GM04503 (cell line): ENCODE results near the gene COG4.
"Not testable (repeated sequence)": the region's sequence is repeated elsewhere in the genome, so short reads cannot be mapped to it uniquely, and the experiment has no call there.

Experiments
- DNase-seq: peaks from one replicate; pipeline ENCODE4 v3.0.0-alpha.2; 2012; ENCODE audit warnings: low read depth

Gene COG4

GRCh38 chr16:70523076-70523742 lies at the start of gene COG4:
COG4 (minus strand) TSS chr16:70523554; CDS start chr16:70523543, 11 bp downstream.
- peak; percentile 29 for DNase-seq

DNA sequence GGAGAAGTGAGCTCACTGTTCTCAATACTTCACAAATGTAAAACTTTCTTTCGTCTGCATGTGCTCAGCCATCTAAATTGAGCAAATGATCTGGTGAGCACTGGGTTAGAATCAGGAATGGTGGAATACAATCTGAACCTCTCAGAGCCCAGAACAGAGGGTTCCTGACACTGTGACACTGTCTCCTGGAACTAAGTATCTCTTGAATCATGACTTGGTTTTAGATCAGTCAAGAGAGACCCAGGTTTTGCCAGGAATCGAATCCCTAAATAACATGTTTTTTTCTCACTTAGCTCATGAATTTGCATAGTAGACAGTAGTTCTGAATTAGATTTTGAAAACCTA lies 49.5 kb upstream of the COG4 start:
- no peak for DNase-seq

GRCh38 chr16:70572050-70572925 lies 48.9 kb upstream of the COG4 start:
- no peak for DNase-seq

DNA sequence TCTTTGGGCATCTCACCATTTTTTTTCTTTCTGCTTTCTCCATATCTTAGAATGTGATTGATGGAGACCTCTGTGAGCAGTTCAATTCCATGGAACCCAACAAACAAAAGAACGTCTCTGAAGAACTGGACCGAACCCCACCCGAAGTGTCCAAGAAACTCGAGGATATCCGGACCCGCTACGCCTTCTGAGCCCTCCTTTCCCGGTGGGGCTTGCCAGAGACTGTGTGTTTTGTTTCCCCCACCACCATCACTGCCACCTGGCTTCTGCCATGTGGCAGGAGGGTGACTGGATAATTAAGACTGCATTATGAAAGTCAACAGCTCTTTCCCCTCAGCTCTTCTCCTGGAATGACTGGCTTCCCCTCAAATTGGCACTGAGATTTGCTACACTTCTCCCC lies 48.3 kb upstream of the COG4 start:
- no peak for DNase-seq

DNA sequence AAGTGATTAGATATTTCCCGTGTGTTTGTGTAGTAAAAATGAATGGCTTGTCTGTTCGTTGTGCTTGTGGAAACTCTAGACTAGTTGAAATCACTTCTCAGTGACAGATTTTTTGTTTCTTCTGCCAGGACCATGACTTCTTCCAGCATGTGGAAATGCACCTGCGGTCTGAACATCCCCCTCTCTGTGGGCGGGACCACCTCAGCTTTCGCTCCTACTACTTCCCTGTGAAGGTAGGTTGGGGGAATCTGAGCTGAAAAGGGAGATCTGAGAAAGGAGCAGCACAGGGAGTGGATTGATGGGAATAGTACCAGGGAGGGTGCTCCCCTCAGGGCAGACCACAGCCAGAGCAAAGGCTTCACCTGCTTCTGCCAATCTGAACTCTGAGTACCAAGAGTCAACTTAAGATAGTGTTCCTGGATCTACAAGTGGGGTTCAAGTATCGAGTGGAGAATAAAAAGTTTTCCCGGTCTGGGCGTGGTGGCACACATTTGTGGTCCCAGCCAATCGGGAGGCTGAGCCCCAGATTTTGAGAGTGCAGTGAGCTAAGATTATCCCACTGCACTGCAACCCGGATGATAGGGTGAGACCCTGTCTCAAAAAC lies 47.7 kb upstream of the COG4 start:
- DNase-seq: no peak

- DNase-seq: no peak
Measured at GRCh38 chr16:70569752-70570151, 46.4 kb upstream of the COG4 start.

DNA sequence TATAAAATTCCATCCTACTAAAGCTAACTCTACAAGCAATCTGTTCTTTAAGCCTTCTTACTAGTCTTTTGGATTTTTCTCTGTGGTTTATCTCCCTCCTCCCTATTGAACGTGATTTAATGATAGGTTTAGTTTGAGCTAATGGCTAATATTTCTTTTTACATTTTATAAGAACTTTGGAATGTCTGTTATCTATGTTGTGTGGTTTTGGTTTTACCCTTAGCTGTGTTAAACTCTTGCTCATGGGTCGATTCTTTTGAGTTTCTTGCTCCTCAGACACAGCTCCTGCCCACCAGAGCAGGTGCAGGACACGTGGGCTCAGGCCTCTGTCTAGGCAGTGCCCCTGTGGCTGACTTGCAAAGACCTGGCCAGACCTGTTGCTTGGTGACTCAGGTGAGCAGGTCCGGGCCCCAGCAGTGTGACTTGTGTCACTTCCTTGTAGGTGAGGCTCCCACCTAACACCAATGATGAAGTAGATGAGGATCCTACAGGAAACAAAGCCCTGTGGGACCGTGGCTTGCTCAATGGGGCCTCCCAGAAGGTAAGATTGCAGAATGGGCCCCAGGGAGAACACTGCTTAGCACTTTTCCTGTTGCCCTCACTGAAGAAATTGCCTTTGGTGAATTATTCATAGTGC lies 45.4 kb upstream of the COG4 start:
- DNase-seq: no peak

GRCh38 chr16:70565053-70565452 lies 41.7 kb upstream of the COG4 start:
- DNase-seq: no peak

GRCh38 chr16:70563636-70564035 lies 40.3 kb upstream of the COG4 start:
- no peak for DNase-seq

DNA sequence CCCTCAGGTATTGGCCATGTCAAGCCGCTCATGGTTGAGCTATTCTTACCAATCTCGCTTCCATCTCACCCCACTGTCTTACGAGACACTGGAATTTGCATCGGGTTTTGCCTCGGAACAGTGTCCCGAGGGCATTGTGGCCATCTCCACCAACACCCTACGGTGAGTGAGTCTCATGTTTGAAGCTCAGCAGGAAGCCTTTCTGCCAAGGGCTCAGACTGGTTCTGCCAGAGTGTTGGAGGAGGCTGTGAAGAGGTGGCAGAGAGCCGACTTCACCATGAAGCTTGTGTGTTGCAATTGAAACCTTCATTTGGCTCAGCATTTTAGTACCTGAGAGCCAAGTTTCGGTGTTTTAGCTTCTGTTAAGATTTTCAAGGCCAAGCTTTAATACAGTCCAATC lies 38.3 kb upstream of the COG4 start:
- DNase-seq: no peak

- DNase-seq: no peak
Measured at GRCh38 chr16:70556063-70556462, 32.7 kb upstream of the COG4 start.

DNA sequence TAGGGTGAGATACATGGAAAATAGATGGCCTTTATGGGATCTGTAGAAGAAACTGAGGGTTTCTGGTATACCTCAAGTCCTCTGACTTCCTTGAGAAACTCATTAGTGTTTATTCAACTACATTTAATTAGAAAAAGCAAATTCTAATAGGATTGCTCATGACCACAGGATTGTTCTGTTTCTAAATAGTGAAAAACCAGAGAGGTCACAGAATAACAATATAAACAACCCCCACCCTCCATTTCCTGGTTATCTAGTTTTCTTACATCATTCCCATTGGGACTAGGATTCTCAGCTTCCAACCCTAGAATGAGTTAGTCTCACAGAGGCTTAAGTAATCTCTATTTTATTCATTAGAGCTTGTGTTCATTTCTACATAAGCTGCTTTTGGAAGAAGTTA lies 30.3 kb upstream of the COG4 start:
- DNase-seq: peak; percentile 81

DNA sequence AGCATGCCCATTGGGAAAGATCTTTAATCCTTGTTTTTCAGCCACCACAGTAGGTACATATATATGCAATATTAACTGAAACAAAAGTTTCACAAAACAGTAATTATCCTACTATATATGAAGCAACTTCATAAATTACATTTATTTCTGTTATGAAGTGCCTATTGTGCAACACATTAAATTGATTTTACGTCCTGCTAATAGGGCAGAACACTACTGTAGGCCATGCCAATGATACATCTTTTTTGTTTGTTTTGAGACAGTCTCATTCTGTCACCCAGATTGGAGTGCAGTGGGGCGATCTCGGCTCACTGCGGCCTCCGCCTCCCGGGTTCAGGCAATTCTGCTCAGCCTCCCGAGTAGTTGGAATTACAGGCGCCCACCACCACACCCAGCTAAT lies 29.3 kb upstream of the COG4 start:
- no peak for DNase-seq

- no peak for DNase-seq
Measured at GRCh38 chr16:70551788-70552187, 28.4 kb upstream of the COG4 start.

DNA sequence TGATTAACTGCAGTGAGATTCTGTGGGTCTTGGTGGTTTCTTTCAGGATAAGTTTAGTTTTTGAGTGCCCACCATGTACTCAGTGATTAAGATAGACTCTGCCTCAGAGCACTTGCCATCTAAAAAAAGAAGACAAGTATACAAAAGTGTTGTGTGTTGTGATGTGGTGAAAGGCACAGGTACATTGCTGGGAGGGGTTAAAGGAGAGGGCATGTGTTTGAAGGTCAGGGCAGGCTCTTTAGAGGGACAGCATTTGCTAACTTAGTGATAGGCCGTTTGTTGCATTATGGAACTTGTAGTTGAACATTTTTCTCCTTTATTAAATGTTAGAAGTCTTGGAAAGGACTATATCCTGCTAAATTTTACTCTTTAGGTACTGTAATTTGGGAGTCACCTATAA lies 26.7 kb upstream of the COG4 start:
- DNase-seq: no peak

- no peak for DNase-seq
Measured at GRCh38 chr16:70548936-70549335, 25.6 kb upstream of the COG4 start.

GRCh38 chr16:70544548-70544947 lies 21.2 kb upstream of the COG4 start:
- no peak for DNase-seq

DNA sequence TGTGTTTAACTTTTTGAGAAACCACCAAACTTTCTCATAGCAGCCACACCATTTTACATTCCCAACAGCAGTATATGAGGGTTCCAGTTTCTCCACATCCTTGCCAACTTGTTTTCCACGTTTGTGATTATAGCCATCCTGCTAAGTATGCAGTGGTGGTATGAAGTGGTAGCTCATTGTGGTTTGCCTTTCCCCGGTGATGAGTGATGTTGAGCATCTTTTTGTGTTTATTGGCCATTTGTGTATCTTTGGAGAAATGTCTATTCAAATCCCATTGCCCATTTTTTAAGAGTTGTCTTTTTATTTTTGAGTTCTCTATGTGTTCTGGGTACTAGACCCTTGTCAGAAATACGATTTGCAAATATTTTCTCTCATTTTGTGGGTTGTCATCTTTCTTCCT lies 17.6 kb upstream of the COG4 start:
- no peak for DNase-seq

DNA sequence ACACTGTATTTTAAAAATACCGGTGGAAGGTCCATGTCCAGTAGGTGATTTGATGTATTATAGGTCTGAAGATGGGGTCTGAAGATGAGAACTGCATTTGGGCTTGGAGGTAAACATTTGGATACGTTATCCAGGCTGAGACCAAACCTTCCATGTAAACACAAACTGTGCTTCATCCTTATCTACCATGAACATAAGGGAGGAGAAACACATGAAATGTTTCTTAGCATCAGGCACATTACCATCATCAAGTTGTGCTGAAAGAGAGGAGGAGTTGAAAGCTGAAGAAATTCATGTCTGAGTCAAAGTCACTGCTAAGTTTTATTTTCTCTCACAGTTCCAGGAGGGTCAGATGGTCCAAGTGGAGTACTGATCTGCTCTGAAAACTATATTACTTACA lies 11.6 kb upstream of the COG4 start:
- no peak for DNase-seq

GRCh38 chr16:70529954-70530353 lies 6.6 kb upstream of the COG4 start:
- not testable (repeated sequence) for DNase-seq

DNA sequence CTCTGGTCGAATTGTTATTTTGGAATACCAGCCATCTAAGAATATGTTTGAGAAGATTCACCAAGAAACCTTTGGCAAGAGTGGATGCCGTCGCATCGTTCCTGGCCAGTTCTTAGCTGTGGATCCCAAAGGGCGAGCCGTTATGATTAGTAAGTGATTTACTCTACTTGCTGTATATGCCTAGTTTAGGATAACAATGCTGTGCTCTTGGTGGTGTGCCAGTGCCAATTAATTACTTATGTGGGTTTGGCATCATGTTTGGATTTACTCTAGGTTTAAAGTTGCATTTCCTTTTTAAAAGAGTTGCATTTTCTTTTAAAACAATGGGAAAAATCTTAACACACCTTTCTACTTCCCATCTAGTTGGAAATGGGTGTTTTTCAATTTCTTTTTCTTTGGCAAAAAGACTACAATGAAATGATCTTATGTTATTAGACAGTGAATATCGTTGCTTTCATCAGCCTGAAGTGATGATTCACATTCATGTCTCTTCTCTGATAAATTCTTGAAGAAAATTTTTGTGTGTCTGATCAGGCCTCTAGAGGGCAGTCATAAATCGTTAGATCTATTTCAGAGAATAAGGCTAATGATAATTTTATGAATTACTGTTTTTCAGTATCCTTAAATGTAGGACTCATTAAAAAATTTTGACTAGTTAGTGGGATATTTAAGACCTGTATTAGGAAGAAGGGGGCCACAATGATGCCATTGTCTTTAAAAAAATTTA lies 5.9 kb upstream of the COG4 start:
- peak; percentile 27 for DNase-seq
